Caco-2 (cell line): ENCODE measurements around the gene DEK. TPM values are rescaled to one million over a fixed set of nuclear protein-coding genes. Genes with fewer than 3 reads are reported as not detected.

ENCODE experiments used
- BruUV-seq: library from RNA; stranded (reverse); fragments of 400-500 nt; replicated peaks from 2 replicates; lab custom pipeline; 2021; lab: Mats Ljungman, UMichigan
- CTCF ChIA-PET: fragments of 300-600 bp; sonication (Branson Sonifier 250); formaldehyde crosslinking; loops from one replicate; lab custom pipeline; 2022; ENCODE audit warnings: antibody characterized with exemption; lab: Charles Lee
- POLR2A ChIA-PET: fragments of 300-600 bp; sonication (Branson Sonifier 250); formaldehyde crosslinking; loops from one replicate; lab custom pipeline; 2022; ENCODE audit warnings: antibody characterized with exemption; lab: Charles Lee
- DNase-seq, 2 experiments: peaks; one replicate each; pipeline versions ENCODE4 v3.0.0 to v3.0.0-alpha.2; 2020 to 2022
- H3K27me3 ChIP-seq: replicated peaks from 2 replicates; pipeline ENCODE4 v1.6.0; 2011; ENCODE audit warnings: low read length; ENCODE audit not compliant: control insufficient read depth, insufficient read depth
- H3K36me3 ChIP-seq: 2 replicates; pipeline ENCODE4 v1.5.1; 2011; ENCODE audit warnings: low read length; ENCODE audit not compliant: control insufficient read depth, insufficient read depth
- H3K4me1 ChIP-seq: fragments of 250-450 bp; sonication (Bioruptor Pico); 2 replicates; pipeline ENCODE4 v1.5.1; 2020; ENCODE audit warnings: mild to moderate bottlenecking
- H3K4me3 ChIP-seq: 2 replicates; pipeline ENCODE4 v1.5.1; 2011; ENCODE audit warnings: low read depth, mild to moderate bottlenecking, control low read depth, low read length
- H3K9me3 ChIP-seq: fragments of 250-450 bp; sonication (Bioruptor Pico); 2 replicates; pipeline ENCODE4 v1.5.1; 2020; ENCODE audit warnings: mild to moderate bottlenecking, moderate library complexity
- H3K27ac Mint-ChIP-seq: one replicate; pipeline ENCODE4 v1.8.0; 2022; ENCODE audit warnings: mixed read lengths; ENCODE audit not compliant: unreplicated experiment
- H3K27me3 Mint-ChIP-seq: one replicate; pipeline ENCODE4 v1.8.0; 2022; ENCODE audit warnings: mixed read lengths; ENCODE audit not compliant: insufficient read depth, unreplicated experiment
- H3K36me3 Mint-ChIP-seq: one replicate; pipeline ENCODE4 v1.8.0; 2022; ENCODE audit warnings: mild to moderate bottlenecking, mixed read lengths; ENCODE audit not compliant: insufficient read depth, unreplicated experiment
- H3K4me1 Mint-ChIP-seq: one replicate; pipeline ENCODE4 v1.8.0; 2022; ENCODE audit warnings: low read depth, mixed read lengths; ENCODE audit not compliant: unreplicated experiment
- H3K4me3 Mint-ChIP-seq: one replicate; pipeline ENCODE4 v1.8.0; 2022; ENCODE audit warnings: mild to moderate bottlenecking, moderate library complexity, mixed read lengths; ENCODE audit not compliant: unreplicated experiment
- H3K9me3 Mint-ChIP-seq: one replicate; pipeline ENCODE4 v1.8.0; 2022; ENCODE audit warnings: mixed read lengths; ENCODE audit not compliant: unreplicated experiment
- intact Hi-C: fragments of 100-400 bp; cut with micrococcal nuclease; formaldehyde crosslinking; loops from one replicate; pipeline ENCODE4 v1.10.0; 2022; ENCODE audit not compliant: unreplicated experiment
- total RNA-seq: library from RNA; stranded (reverse); gene quantifications from 2 replicates; pipeline ENCODE4 v1.2.3, GENCODE V29; 2022
- TF ChIP-seq, protein P1 (sequence below), 2 experiments: fragments of 200-600 bp in 1 of 2; IDR thresholded peaks; 1 replicate in 1 of 2; 2 replicates in 1 of 2; pipeline versions ENCODE4 v1.5.1 to v1.8.0; 2011 to 2022; ENCODE audit warnings: antibody characterized with exemption in 1 of 2, control low read depth in 1 of 2, inconsistent platforms in 1 of 2, low read depth in 1 of 2, low read length in 1 of 2, mild to moderate bottlenecking in 1 of 2, moderate library complexity in 1 of 2; ENCODE audit not compliant: insufficient read depth in 1 of 2, severe bottlenecking in 1 of 2, unreplicated experiment in 1 of 2

The DEK gene
- total RNA-seq, 1 experiment from 2014 or later: 170 TPM

GRCh38 chr6:18204691-18205090 lies 59.6 kb downstream of the DEK start:
- BruUV-seq: no TSS peak
- no peaks in the 10 kb centered on the region for H3K36me3 ChIP-seq

GRCh38 chr6:18203786-18204185 lies 60.5 kb downstream of the DEK start:
- intact Hi-C loops: no loop called here
- H3K36me3 Mint-ChIP-seq: no peaks in the 10 kb centered on the region
- no peaks in the 10 kb centered on the region for H3K36me3 ChIP-seq
- no peaks in the 10 kb centered on the region for H3K9me3 Mint-ChIP-seq
- no peaks in the 10 kb centered on the region for H3K4me1 Mint-ChIP-seq
- TF ChIP-seq, protein P1, sequence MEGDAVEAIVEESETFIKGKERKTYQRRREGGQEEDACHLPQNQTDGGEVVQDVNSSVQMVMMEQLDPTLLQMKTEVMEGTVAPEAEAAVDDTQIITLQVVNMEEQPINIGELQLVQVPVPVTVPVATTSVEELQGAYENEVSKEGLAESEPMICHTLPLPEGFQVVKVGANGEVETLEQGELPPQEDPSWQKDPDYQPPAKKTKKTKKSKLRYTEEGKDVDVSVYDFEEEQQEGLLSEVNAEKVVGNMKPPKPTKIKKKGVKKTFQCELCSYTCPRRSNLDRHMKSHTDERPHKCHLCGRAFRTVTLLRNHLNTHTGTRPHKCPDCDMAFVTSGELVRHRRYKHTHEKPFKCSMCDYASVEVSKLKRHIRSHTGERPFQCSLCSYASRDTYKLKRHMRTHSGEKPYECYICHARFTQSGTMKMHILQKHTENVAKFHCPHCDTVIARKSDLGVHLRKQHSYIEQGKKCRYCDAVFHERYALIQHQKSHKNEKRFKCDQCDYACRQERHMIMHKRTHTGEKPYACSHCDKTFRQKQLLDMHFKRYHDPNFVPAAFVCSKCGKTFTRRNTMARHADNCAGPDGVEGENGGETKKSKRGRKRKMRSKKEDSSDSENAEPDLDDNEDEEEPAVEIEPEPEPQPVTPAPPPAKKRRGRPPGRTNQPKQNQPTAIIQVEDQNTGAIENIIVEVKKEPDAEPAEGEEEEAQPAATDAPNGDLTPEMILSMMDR (IDR thresholded peaks at IDR 0.05; ENCODE audit: insufficient read depth in 1 of 2, low read depth in 1 of 2, low read length in 1 of 2, severe bottlenecking in 1 of 2, unreplicated experiment in 1 of 2): no peak
- no peak overlapping the region for H3K27ac Mint-ChIP-seq
- CTCF ChIA-PET: no interaction called here
- POLR2A ChIA-PET: no interaction called here
- H3K4me3 Mint-ChIP-seq: no peak overlapping the region
- H3K27me3 ChIP-seq: no peaks in the 10 kb centered on the region
- no TSS peak for BruUV-seq
- H3K4me3 ChIP-seq: no peak overlapping the region
- H3K27me3 Mint-ChIP-seq: no peaks in the 10 kb centered on the region
- no peaks in the 10 kb centered on the region for H3K4me1 ChIP-seq
- no peak for DNase-seq
- H3K9me3 ChIP-seq: no peaks in the 10 kb centered on the region

More at GRCh38 chr6:18204691-18205090, 59.6 kb downstream of the DEK start:
- no peaks in the 10 kb centered on the region for H3K27me3 ChIP-seq
- Mint-ChIP-seq H3K27me3 (no peaks in the 10 kb centered on the region), H3K9me3 (no peaks in the 10 kb centered on the region), H3K27ac (no peak overlapping the region), H3K4me1 (no peaks in the 10 kb centered on the region), H3K36me3 (no peaks in the 10 kb centered on the region), H3K4me3 (no peak overlapping the region)
- H3K9me3 ChIP-seq: no peaks in the 10 kb centered on the region
- ChIA-PET POLR2A (no interaction called here), CTCF (no interaction called here)
- intact Hi-C loops: no loop called here
- H3K4me3 ChIP-seq: no peak overlapping the region
- no peak for DNase-seq
- TF ChIP-seq, protein P1 (IDR thresholded peaks at IDR 0.05; ENCODE audit: insufficient read depth in 1 of 2, low read depth in 1 of 2, low read length in 1 of 2, severe bottlenecking in 1 of 2, unreplicated experiment in 1 of 2): no peak
- no peaks in the 10 kb centered on the region for H3K4me1 ChIP-seq

GRCh38 chr6:18192026-18192425 lies 72.3 kb downstream of the DEK start:
- Mint-ChIP-seq H3K9me3 (no peaks in the 10 kb centered on the region), H3K4me1 (no peaks in the 10 kb centered on the region), H3K4me3 (no peak overlapping the region), H3K36me3 (peaks cover 5% of the 10 kb centered on the region), H3K27me3 (no peaks in the 10 kb centered on the region), H3K27ac (no peak overlapping the region)
- Histone ChIP-seq H3K9me3 (no peaks in the 10 kb centered on the region), H3K4me3 (no peak overlapping the region), H3K4me1 (no peaks in the 10 kb centered on the region), H3K27me3 (no peaks in the 10 kb centered on the region), H3K36me3 (no peaks in the 10 kb centered on the region)
- no TSS peak for BruUV-seq
- intact Hi-C loops: no loop called here
- POLR2A ChIA-PET: no interaction called here
- TF ChIP-seq, protein P1 (IDR thresholded peaks at IDR 0.05; ENCODE audit: insufficient read depth in 1 of 2, low read depth in 1 of 2, low read length in 1 of 2, severe bottlenecking in 1 of 2, unreplicated experiment in 1 of 2): no peak
- CTCF ChIA-PET: no interaction called here
- no peak for DNase-seq
